SK-N-SH (cell line): ENCODE results near the gene TM9SF2.

ENCODE experiments used
- CHD2 ChIP-seq: fragments of 150-350 bp; IDR thresholded peaks from 2 replicates; pipeline ENCODE4 v1.6.1; 2018; ENCODE audit warnings: low read length; ENCODE audit not compliant: partially characterized antibody
- CTCF ChIP-seq: fragments of 200-600 bp; sonication (generic); IDR thresholded peaks from 2 replicates; pipeline ENCODE4 v1.6.1; 2017; ENCODE audit warnings: antibody characterized with exemption, mild to moderate bottlenecking, moderate library complexity
- ELF1 ChIP-seq: IDR thresholded peaks from 2 replicates; pipeline ENCODE4 v1.4.0; 2012
- EP300 ChIP-seq, 2 experiments: IDR thresholded peaks; 2 replicates each; pipeline versions ENCODE4 v1.4.0 to v1.6.1; 2012; ENCODE audit warnings: borderline replicate concordance in 1 of 2, low read depth in 1 of 2, low read length in 1 of 2
- REST ChIP-seq: IDR thresholded peaks from 2 replicates; pipeline ENCODE4 v1.6.1; 2012; ENCODE audit warnings: mild to moderate bottlenecking, low read depth, low read length, moderate library complexity
- RFX5 ChIP-seq: IDR thresholded peaks from 2 replicates; pipeline ENCODE4 v1.6.1; 2012; ENCODE audit warnings: mild to moderate bottlenecking, improper control_type of control experiment, low read length
- SMC3 ChIP-seq: IDR thresholded peaks from 2 replicates; pipeline ENCODE4 v1.6.1; 2012; ENCODE audit warnings: low read depth, low read length, improper control_type of control experiment
- TAF1 ChIP-seq: IDR thresholded peaks from 2 replicates; pipeline ENCODE4 v1.6.1; 2012; ENCODE audit warnings: low read depth, mild to moderate bottlenecking, low read length, moderate library complexity, borderline replicate concordance
- TEAD4 ChIP-seq: IDR thresholded peaks from 2 replicates; pipeline ENCODE4 v1.4.0; 2012; ENCODE audit warnings: mild to moderate bottlenecking, borderline replicate concordance; ENCODE audit not compliant: insufficient read depth
- USF2 ChIP-seq: fragments of 150-350 bp; IDR thresholded peaks from 2 replicates; pipeline ENCODE4 v1.6.1; 2017; ENCODE audit warnings: antibody characterized with exemption, low read length, low read depth, borderline replicate concordance
- YY1 ChIP-seq: IDR thresholded peaks from 2 replicates; pipeline ENCODE4 v1.4.0; 2012; ENCODE audit warnings: low read depth, mild to moderate bottlenecking

GRCh38 chr13:99505814-99506269, 4.6 kb downstream of the TM9SF2 start:
- no peak for TF ChIP-seq TEAD4
- no peak for TF ChIP-seq ELF1
- no peak for TF ChIP-seq EP300 (IDR thresholded peaks at IDR 0.05; ENCODE audit: borderline replicate concordance in 1 of 2, low read depth in 1 of 2, low read length in 1 of 2)
- peak; percentile 69 for TF ChIP-seq CTCF
- no peak for TF ChIP-seq SMC3
- no peak for TF ChIP-seq USF2
- no peak for TF ChIP-seq CHD2
- no peak for TF ChIP-seq REST
- no peak for TF ChIP-seq YY1
- TF ChIP-seq TAF1 = no peak
- TF ChIP-seq RFX5 = no peak
